GM19455 (cell line): ENCODE measurements around the gene USP33.
"Not testable (repeated sequence)": the region's sequence is repeated elsewhere in the genome, so short reads cannot be mapped to it uniquely, and the experiment has no call there.

ENCODE experiments used
- ATAC-seq: cut with Tn5 transposase; IDR thresholded peaks from one replicate; pipeline ENCODE4 v1.9.1; 2021; ENCODE audit not compliant: unreplicated experiment

USP33 gene

GRCh38 chr1:77741316-77741715 lies 18.3 kb downstream of the USP33 start:
- ATAC-seq = no peak

- no peak for ATAC-seq
Observed at GRCh38 chr1:77739235-77739634, 20.4 kb downstream of the USP33 start.

DNA sequence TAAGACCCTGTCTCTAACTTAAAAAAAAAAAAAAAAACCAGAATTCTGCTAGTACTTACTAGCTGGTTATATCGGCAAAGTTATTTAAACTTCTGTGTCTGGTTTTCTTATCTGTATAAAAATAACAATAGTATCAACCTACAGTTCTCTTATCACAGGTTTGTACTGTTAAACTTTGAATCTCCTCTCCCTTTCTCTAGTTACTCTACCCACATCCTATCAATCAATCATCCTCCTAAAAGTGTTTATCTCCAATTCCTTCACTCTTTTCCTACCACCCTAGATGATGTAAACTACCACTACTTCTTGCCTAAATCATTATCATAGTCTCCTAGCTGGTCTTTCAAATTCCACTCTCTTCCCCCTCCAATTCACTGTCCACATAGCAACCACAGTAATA lies 27.6 kb downstream of the USP33 start:
- no peak for ATAC-seq

DNA sequence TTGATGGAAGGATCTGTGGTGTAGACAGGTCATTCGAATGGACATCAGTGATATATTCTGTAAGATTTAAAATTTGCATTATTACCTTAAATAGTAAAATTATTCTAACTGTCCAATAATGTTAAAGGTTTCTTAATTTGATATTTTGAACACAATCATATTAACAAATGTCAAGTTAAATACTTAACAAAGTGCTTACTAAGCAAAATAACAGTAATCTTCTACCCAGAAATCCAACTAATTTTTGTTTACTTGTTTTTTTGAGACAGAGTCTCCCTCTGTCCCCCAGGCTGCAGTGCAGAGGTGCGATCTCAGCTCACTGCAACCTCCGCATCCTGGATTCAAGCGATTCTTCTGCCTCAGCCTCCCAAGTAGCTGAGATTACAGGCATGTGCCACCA lies 33.9 kb downstream of the USP33 start:
- ATAC-seq = no peak

DNA sequence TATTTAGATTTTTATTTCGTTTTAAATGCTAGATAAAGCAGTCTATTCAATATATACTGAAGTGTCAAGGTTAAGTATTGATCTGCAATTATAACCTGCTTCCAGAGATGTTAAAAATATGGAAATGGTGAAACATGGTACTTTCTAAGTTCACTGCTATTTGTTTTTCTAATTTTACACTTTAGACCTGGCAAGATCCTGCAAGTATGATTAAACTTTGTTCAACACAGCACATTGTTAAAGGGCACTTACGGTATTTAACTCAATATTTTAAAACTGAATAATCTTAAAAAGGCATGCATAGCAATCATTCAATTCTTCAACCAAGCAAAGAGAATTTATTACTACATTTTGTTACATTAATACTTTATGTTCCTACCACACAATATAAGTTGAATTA lies 41.5 kb downstream of the USP33 start:
- ATAC-seq = no peak

- ATAC-seq = no peak
Observed at GRCh38 chr1:77716065-77716464, 43.6 kb downstream of the USP33 start.

DNA sequence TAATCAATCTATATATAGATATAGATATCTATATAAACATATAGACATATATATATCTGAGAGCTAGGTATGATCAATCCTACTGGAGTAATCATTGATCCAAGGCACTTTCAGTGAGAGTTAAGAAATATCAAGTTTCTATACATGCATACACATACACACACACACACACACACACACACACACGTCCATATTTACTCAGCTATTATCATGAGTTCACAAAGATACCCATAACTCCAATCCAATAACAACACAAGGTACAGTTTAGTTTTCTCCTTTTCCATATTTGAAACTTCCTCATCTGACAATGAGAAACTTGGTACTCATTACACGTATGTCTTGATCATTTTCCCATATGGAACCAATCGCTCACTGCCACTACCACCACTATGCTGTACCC lies 49.9 kb downstream of the USP33 start:
- ATAC-seq = no peak

- no peak for ATAC-seq
Observed at GRCh38 chr1:77706321-77706720, 53.3 kb downstream of the USP33 start.

DNA sequence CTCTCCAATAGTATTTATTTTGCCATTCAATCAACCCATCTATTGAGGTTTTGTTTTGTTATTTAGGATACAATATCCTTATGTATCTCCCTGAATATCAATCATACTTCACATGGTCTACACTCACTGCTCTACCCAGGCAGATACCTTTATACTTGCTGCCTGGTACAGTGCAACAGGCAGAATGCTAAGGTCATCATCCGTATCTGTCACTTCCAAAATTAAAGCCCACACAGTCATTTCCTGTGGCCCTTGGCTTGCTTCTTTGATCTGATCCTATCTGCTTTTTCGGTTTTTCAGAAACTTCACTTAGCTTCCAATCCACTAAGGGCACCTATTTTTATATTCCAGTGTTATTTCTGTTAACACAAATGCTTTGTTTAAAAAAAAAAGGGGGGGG lies 54.9 kb downstream of the USP33 start:
- ATAC-seq = no peak

GRCh38 chr1:77699673-77700072 lies 60.0 kb downstream of the USP33 start:
- not testable (repeated sequence) for ATAC-seq

DNA sequence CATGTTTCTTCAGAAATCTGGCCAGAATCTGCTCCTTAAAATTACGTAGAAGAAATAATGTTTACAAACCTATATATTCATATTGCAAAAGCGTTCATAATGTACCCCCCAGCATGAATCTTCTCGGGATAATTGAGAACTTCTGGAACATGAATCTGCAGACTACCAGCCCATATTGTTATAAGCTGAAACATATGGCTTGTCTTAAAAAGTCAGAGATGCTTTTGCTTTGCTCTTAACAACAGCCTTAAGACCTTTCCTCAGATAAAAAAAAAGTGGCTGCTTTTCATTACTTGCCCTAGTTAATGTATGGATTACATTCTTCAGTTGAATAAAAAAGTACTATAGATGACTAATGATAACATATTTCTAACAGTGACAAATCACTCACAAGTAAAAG lies 62.2 kb downstream of the USP33 start:
- no peak for ATAC-seq

DNA sequence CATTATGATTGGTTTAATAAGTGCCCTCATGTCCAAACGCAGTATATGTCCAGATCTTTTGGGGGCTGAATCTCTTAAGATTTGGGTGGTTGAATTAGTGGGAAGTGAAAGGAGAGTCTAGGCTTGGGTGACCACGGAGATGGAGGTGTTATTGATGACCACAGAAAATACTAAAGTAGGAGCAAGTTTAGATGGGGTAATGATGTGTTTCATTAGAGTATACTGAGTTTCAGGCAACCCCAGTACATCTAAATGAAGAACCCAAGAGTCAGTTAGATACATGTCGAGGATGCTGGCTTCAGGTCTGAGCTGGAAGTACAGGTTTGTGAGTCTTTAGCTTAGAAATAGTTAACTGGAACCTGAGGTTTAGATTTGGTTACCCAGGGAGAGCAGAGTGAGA lies 70.7 kb downstream of the USP33 start:
- ATAC-seq = no peak

- no peak for ATAC-seq
Observed at GRCh38 chr1:77687519-77687906, 72.1 kb downstream of the USP33 start.

DNA sequence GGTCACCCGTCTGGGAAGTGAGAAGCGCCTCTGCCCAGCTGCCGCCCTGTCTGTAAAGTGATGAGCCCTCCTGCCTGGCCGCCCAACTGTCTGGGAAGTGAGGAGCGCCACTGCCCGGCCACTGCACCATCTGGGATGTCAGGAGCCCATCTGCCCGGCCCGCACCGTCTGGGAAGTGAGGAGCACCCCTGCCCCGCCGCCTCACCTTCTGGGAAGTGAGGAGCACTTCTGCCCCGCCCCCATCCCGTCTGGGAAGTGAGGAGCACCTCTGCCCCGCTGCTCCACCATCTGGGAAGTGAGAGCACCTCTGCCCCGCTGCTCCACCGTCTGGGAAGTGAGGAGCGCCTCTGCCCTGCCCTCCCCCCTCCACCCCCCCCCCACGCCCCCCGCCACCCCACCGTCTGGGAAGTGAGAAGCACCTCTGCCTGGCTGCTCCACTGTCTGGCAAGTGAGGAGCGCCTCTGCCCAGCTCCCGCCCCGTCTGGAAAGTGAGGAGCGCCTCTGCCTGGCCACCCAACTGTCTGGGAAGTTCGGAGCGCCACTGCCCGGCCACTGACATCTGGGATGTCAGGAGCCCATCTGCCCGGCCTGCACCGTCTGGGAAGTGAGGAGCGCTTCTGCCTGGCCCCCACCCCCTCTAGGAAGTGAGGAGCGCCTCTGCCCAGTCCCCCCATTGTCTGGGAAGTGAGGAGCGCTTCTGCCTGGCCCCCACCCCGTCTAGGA lies 72.7 kb downstream of the USP33 start:
- ATAC-seq = no peak

GRCh38 chr1:77683160-77684148 lies 76.2 kb downstream of the USP33 start:
- ATAC-seq = peak; percentile 72

- ATAC-seq = peak; percentile 77
Observed at GRCh38 chr1:77682460-77683159, 77.0 kb downstream of the USP33 start, which contains the start of gene ZZZ3. ZZZ3 (minus strand) TSS chr1:77682658; CDS start chr1:77633354, 49,304 bp downstream.

- no peak for ATAC-seq
Observed at GRCh38 chr1:77680173-77680572, 79.5 kb downstream of the USP33 start.

- ATAC-seq = no peak
Observed at GRCh38 chr1:77678660-77679610, 80.7 kb downstream of the USP33 start.

- not testable (repeated sequence) for ATAC-seq
Observed at GRCh38 chr1:77674807-77675206, 84.8 kb downstream of the USP33 start.

- ATAC-seq = no peak
Observed at GRCh38 chr1:77673716-77674355, 85.8 kb downstream of the USP33 start.
